Duodenal mucosa (tissue), 2 donors: Measurements from ENCODE around the gene PTPRB.

Experiments
- H3K27ac ChIP-seq: one replicate; pipeline ENCODE4 v1.7.0; 2013; ENCODE audit warnings: low read depth, low read length
- H3K27me3 ChIP-seq, 2 donors: one replicate each; pipeline ENCODE4 v1.7.0; 2013; ENCODE audit warnings: low read length in 2 of 2, control low read depth in 1 of 2; ENCODE audit not compliant: insufficient read depth in 2 of 2, control insufficient read depth in 1 of 2
- H3K36me3 ChIP-seq, 2 donors: one replicate each; pipeline ENCODE4 v1.7.0; 2013; ENCODE audit warnings: low read length in 2 of 2, control low read depth in 1 of 2; ENCODE audit not compliant: insufficient read depth in 2 of 2, control insufficient read depth in 1 of 2
- H3K4me1 ChIP-seq, 2 donors: one replicate each; pipeline ENCODE4 v1.7.0; 2013; ENCODE audit warnings: low read length in 2 of 2, control low read depth in 1 of 2; ENCODE audit not compliant: insufficient read depth in 2 of 2, control insufficient read depth in 1 of 2
- H3K4me3 ChIP-seq, 2 donors: one replicate each; pipeline ENCODE4 v1.7.0; 2013; ENCODE audit warnings: low read length in 2 of 2, low read depth in 1 of 2
- H3K9ac ChIP-seq, 2 donors: one replicate each; pipeline ENCODE4 v1.7.0; 2013; ENCODE audit warnings: low read length in 2 of 2, low read depth in 1 of 2
- H3K9me3 ChIP-seq, 2 donors: one replicate each; pipeline ENCODE4 v1.7.0; 2013; ENCODE audit warnings: low read length in 2 of 2, control low read depth in 1 of 2; ENCODE audit not compliant: control insufficient read depth in 1 of 2

The PTPRB gene

DNA sequence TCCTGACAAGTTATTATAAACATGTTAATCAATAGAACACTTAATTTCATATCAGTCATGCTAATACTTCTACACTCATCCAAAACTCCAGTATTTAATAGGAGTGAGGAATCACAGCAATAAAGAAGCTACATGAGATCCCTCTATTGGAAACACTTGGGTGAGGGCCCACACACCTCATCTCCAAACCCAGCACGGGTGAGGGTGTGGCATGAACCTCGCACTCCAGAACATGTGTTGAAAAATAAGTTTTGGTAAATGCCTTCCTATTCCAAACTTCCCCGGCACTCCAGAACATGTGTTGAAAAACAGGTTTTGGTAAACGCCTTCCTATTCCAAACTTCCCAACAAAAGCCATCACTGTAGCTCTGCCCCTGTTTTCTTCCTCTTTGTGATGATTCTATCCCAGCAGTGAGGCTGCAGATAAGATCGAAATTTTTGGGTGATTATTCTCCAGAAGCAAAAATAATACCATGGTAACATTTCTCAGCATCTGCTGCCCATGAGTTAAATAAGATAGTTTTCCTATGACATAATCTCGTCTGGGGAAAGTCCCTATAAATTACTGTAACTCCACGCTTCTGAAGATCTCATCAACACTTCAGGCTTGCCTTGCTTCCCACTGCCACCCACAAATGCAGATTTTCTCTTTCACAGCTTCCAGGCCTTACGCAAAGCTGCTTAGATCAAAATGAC, 24.4 kb upstream of the PTPRB start:
- Histone ChIP-seq H3K9me3 (no peaks in the 10 kb centered on the region), H3K27me3 (no peaks in the 10 kb centered on the region), H3K4me3 (no peak overlapping the region), H3K4me1 (no peaks in the 10 kb centered on the region), H3K36me3 (no peaks in the 10 kb centered on the region), H3K9ac (no peak overlapping the region), H3K27ac (no peak overlapping the region)

DNA sequence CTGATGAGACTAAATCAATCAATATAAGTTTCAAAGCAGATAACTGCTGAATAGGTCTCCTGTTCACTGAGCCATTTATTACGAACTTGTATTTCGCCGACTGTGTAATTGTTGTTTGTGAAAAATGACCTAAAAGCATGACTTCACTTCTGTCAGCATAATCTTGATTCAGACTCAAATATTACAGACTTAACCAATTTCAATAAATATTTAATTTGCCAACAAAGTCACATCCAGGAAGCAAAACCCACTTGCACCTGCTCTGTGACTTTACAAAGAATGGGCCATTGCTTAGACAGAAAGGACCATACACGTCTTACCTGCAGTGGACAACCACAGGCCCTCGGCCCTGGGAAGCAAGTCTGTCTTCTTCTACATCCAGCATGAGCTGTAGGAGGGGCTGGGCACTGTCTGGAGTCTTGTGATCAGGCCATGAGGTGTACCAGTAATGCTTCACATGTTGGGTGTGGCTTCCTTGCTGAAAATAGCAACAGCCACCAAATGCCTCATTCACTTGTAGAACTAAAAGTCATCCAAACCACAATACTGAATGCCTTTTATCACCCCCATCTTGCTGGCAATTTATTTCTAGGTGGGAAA, 23.5 kb upstream of the PTPRB start:
- Histone ChIP-seq H3K27me3 (no peaks in the 10 kb centered on the region), H3K9me3 (no peaks in the 10 kb centered on the region), H3K27ac (no peak overlapping the region), H3K9ac (no peak overlapping the region), H3K36me3 (no peaks in the 10 kb centered on the region), H3K4me1 (no peaks in the 10 kb centered on the region), H3K4me3 (no peak overlapping the region)

DNA sequence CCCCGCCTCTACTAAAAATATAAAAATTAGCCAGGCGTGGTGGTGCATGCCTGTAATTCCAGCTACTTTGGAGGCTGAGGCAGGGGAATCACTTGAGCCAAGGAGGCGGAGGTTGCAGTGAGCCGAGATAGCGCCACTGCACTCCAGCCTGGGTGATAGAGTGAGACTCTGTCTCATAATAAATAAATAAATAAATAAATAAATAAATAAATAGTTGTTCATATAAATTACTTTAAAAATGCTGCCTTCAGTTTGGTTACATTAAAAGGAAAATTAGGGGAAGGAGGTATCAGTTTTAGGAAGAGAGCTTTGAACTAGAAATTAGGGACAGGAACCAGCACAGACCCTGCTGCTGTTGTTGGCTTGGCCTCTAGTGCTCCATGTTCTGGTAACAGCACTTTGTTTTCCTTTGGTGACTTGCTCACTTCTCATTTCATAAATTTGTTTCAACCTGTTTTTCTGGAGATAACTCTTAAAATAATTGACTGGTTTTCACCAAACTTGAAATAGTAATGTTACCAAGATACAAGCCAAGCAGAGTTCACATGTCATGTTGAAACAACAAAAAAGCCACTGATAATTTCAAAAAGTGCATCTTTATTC, 22.9 kb upstream of the PTPRB start:
- Histone ChIP-seq H3K4me3 (no peak overlapping the region), H3K9me3 (no peaks in the 10 kb centered on the region), H3K27me3 (no peaks in the 10 kb centered on the region), H3K36me3 (no peaks in the 10 kb centered on the region), H3K27ac (no peak overlapping the region), H3K9ac (no peak overlapping the region), H3K4me1 (no peaks in the 10 kb centered on the region)

DNA sequence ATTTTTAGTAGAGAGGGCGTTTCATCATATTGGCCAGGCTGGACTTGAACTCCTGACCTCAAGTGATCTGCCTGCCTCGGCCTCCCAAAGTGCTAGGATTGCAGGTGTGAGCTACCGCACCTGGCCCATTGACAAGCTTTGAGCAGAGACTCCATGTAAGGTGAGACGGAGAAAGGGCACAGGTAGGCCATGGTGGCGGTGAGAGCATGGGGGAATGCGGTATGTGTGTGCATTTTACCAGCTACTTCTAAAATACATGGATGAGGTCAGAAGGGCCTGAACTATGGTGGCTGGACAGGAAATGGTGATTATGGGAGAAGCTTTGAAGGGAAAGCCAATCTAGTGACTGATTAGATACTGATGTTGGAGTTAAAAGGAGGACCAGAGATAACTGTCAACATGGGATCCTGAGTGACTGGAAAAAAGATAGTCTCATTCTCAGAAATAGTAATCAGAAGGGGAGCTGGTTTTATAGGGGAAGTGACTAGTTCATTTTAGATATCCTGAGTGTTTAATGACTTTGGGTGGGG, 21.9 kb upstream of the PTPRB start:
- H3K36me3 ChIP-seq: no peaks in the 10 kb centered on the region
- no peak overlapping the region for H3K27ac ChIP-seq
- H3K9me3 ChIP-seq: no peaks in the 10 kb centered on the region
- no peaks in the 10 kb centered on the region for H3K4me1 ChIP-seq
- no peak overlapping the region for H3K9ac ChIP-seq
- no peak overlapping the region for H3K4me3 ChIP-seq
- no peaks in the 10 kb centered on the region for H3K27me3 ChIP-seq

DNA sequence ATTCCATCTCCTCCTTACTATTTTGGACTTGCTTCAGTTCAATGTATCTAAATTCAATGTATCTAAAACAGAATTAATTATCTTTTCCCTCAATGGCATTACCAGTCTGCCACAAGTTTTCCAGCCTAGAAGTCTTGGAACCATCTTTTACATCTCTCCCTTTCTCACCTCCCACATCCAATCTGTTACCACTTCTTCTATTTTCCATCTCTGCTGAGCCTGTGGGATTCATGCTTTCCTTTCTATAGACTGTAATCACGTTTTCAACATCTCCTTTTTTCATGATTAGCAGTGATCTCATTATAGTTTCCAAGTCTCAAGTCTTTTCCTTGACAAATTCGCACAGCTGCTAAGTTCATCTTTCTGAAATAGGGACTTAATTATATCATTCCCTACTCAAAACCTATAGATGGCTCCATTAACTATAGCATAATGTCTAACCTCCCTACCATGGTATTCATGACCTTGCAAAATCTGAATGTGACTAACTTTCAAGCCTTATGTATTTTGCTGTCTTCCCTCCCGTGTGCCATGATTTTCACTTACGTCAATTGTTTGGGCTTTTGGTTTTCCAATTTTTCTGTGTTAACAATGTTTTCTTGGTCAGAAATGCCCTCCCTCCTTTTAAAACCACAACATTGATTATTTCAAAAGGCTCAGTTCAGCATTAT, 20.5 kb upstream of the PTPRB start:
- H3K27ac ChIP-seq: no peak overlapping the region

DNA sequence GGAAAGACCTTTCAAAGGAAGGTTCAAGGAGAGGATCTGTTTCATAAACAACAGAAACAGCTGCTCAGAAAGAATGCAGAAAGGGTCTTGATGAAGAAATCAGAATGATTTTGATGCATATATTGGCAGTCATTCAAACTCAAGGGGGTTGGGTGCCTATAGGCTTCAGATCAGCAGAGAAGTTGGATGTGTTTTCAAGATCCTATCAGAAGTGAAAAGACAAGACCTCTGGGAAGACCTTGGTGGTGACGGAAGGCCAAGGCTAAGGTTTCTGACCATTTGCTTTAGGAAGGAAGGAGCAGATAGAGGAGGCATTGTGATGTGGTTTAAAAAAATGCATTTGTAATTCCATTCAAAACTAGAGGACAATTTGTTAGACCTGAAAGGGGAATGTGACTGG, 15.2 kb upstream of the PTPRB start:
- H3K36me3 ChIP-seq: no peaks in the 10 kb centered on the region
- H3K27me3 ChIP-seq: no peaks in the 10 kb centered on the region
- H3K9ac ChIP-seq: no peak overlapping the region
- H3K4me1 ChIP-seq: no peaks in the 10 kb centered on the region
- no peaks in the 10 kb centered on the region for H3K9me3 ChIP-seq
- H3K4me3 ChIP-seq: no peak overlapping the region
- H3K27ac ChIP-seq: no peak overlapping the region

More for the DNA sequence above, 20.5 kb upstream of the PTPRB start:
- H3K9me3 ChIP-seq: no peaks in the 10 kb centered on the region
- no peaks in the 10 kb centered on the region for H3K27me3 ChIP-seq
- H3K4me3 ChIP-seq: no peak overlapping the region
- no peaks in the 10 kb centered on the region for H3K36me3 ChIP-seq
- H3K4me1 ChIP-seq: no peaks in the 10 kb centered on the region
- no peak overlapping the region for H3K9ac ChIP-seq

DNA sequence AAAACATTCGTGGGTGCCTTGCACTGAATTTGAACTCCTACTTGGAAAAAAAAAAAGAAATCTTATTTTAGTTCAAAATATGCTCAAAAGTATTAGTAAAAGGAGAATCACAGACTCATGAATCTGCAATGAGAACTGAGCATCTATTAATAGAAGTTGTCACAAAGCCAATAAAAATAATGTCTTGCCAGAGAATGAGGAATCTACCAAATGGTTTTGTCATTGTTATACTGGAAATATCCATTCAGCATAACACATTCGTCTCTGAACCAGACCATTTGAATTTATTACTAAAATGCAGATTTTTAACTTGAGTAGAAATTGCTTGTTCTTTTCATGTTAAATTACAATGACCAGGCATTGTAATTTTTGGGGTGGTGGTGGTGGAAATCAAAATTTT, 11.6 kb upstream of the PTPRB start:
- Histone ChIP-seq H3K4me3 (no peak overlapping the region), H3K9me3 (no peaks in the 10 kb centered on the region), H3K36me3 (no peaks in the 10 kb centered on the region), H3K9ac (no peak overlapping the region), H3K27me3 (no peaks in the 10 kb centered on the region), H3K27ac (no peak overlapping the region), H3K4me1 (peaks cover 9 to 16% of the 10 kb centered on the region in 2 donors)

DNA sequence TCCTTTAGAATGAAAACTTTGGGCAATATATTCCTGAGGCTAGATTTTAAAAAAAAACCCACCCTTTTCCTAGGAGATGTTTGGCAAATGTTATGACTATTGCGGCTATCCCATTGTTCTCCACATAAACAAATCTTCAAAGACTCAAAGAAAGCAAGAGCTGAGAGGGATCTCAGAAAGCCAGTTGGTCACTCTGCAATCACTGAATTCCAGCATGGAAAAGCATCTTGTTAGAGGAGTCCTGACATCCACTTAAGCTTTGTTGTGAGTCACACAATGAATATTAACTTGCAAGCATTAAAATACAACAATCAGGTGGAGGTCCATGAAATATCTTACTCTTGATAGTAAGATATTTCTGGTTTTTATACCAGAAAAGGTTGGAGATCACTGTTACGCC, 11.0 kb upstream of the PTPRB start:
- H3K4me1 ChIP-seq: peaks cover 9 to 16% of the 10 kb centered on the region in 2 donors

DNA sequence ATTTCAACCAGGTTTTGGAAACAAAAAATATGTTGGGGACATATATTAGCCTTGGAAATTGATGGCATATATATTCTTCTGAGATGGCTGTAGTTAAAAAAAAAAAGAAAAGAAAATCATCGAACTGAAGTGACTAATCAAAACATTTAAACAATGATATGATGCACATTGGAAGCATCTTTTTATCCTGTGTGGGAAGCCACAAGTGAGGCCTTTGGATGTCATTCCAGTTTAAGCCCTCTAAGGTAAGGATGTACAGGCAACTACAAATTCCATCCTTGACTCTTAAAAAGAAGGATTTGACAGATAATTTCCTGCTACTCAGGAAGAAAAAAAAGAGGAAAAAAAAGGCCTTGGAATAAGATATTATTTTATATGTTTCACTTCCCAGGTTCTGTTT, 9.6 kb upstream of the PTPRB start:
- no peaks in the 10 kb centered on the region for H3K36me3 ChIP-seq
- no peaks in the 10 kb centered on the region for H3K27me3 ChIP-seq
- peaks cover 9 to 16% of the 10 kb centered on the region in 2 donors for H3K4me1 ChIP-seq
- no peak overlapping the region for H3K4me3 ChIP-seq
- H3K9me3 ChIP-seq: no peaks in the 10 kb centered on the region
- H3K27ac ChIP-seq: no peak overlapping the region
- H3K9ac ChIP-seq: no peak overlapping the region

More for the DNA sequence above, 11.0 kb upstream of the PTPRB start:
- no peaks in the 10 kb centered on the region for H3K9me3 ChIP-seq
- H3K36me3 ChIP-seq: no peaks in the 10 kb centered on the region
- H3K4me3 ChIP-seq: no peak overlapping the region
- no peaks in the 10 kb centered on the region for H3K27me3 ChIP-seq
- H3K9ac ChIP-seq: no peak overlapping the region
- H3K27ac ChIP-seq: no peak overlapping the region
